ENCODE measurements around the gene REG1B.

Gene REG1B, protein sequence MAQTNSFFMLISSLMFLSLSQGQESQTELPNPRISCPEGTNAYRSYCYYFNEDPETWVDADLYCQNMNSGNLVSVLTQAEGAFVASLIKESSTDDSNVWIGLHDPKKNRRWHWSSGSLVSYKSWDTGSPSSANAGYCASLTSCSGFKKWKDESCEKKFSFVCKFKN

DNA sequence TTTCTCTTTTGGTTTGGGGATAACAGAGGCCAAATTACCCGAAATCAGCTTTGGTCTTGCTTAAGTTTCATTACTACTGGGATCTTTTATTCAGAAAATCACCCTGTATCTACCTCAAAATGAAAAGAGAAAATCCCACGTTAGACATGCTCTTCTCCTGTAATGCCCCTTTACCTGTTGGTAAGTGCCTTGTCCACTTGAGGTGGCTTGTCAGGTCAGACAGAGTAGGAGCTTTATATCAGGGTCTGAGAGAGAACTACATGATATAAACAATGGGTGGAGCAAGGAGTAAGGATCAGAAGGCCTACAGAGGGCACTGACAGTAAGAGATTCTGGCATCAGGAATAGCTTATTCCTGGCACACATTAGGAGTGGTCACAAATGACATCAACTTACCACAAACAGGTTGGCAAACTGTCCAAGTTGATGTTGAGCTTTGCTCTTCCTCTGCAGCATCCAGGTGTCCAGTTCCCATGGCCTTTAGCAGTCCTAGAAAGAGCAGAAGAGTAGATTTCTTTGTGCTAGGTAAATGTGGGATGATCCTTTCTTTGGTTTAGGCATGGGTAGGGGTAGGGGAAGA lies at the start of gene REG1B:
Gene REG1B (minus strand): TSS at position 209 of the 580 bp plus-strand sequence. CDS start 381 bp downstream, outside the sequence.
- no peak for DNase-seq (ENCODE audit: low spot score)

DNA sequence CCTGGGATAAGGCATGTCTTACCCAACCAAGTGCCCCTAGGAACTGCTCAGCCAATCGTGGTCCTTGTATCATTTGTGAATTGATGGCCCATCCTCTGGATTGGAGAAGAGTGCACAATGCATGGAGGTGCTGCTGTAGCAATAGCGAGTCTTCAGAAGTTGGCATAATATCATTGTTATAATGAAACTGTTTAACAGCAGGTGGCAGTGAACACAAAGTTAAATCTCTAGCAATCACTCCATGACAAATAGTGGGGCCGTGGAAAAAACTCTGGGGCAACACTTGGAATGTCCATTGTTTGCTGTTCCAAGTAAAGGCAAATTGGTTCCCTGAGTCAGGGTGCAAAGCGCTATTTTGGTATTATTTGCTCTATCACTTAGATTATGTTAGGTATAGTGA lies 43.9 kb upstream of the REG1B start:
- DNase-seq (ENCODE audit: low spot score) = no peak

DNA sequence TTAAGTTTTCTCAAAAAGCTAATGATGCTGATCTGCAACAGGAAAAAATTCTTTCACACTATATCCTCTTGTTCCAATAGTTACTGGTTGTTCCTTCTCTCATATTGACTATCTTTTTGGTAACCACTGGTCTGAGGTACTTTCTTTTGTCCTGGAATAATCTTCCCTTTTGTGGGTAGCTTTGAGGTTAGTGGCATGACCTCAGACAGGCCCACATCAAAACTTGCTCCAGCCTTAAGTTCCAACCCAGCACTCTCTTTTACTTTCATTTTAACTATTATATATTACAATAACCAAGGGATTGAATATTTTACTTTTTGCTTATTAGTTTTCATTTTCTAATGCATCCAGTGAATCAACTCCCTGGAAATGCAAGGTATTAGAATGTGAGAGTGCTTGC lies 42.0 kb upstream of the REG1B start:
- no peak for DNase-seq (ENCODE audit: low spot score)

DNA sequence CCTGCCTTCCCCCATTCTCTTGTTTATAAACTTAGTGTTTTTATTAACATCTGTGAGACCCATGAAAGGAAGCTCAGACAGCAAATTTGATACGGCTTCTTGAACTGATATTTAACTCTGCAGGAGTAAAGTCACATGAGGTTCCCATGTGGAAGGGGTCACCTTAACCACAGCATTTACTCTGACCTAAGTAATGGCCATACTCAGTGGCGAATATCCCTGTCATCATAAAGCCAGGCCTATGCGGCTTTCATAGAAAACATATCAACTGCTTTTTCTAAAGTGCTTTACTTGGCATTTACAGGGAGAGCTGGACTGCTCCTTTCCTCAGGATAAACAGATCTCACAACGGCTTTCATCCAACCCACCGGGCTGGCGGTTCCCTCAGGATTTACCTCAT lies 41.5 kb upstream of the REG1B start:
- no peak for DNase-seq (ENCODE audit: low spot score)

DNA sequence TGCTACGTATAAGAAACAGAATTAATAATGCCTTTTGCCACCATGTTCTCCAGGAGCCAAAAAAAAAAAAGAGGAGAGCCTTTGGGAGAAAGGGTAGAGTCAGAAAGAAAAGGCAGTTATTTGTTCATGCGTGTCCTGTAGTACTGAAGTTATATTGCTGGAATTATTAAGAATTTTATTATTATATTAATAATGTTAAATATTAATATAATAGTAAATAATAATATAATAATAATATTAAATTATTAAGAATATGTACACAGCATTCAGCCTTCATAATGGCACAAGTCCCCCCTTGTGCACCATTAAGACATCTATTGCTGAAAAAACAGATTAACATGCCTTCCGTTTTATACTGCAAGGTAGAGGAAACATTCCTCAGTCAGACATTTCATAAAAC lies 40.6 kb upstream of the REG1B start:
- no peak for DNase-seq (ENCODE audit: low spot score)

DNA sequence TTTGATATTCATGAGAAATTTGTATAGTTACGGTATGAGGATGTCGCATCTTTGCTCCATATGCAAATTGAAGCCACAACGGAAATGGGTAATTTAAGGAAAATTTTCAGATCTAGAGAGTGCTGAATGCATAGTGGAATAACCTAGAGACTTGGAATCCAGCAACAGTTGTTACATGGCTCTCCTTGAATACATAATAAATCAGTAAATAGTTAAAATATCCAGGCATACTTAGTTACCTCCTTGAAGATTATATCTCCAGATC lies 37.9 kb upstream of the REG1B start:
- no peak for DNase-seq (ENCODE audit: low spot score)

DNA sequence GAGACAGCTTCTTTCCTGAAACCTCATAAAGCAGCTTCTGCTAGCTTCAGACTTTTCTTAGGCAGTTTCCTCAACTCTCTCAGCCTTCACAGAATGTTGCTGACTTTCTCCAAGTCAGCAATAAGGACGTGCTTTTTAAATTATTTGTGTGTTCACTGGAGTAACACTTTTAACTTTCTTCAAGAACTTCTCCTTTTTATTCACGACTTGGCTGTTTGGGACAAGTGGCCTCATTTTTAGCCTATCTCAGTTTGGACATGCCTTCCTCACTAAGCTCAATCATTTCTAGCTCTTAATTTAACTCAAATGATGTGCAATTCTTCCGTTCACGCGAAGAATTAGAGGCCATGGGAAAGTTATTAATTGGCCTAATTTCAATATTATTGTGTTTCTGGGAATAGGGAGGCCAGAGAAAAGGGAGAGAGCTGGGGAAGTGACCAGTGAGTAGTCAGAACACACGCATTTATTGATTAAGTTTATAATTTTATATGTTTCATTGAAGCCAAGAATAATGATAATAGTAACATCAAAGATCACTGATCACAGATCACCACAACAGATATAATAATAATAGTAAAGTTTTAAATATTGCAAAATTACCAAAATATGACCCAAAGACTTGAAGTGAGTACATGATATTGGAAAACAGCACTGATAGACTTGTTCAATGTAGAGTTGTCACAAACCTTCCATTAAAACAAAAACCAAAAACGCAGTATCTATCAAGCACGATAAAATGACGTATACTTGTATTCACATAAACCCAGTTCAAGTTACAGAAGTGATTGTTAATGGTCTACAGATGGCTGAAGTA lies 37.3 kb upstream of the REG1B start:
- DNase-seq (ENCODE audit: low spot score) = no peak

DNA sequence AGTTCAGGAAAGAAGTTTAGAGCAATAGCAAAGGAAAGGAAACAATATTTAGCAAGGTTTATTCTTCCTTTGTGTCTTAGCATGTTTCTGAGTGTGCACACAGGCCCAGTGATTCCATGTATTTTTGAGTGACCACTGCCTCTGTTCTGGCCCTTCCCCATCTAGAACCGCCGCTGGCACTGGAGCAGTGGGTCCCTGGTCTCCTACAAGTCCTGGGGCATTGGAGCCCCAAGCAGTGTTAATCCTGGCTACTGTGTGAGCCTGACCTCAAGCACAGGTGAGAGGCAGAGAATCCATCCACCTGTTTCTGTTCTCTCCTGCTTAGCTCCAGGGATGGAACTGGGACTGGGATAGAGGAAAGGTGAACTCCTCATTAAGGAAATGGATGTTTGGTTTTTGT lies 34.9 kb upstream of the REG1B start:
- DNase-seq (ENCODE audit: low spot score) = no peak

DNA sequence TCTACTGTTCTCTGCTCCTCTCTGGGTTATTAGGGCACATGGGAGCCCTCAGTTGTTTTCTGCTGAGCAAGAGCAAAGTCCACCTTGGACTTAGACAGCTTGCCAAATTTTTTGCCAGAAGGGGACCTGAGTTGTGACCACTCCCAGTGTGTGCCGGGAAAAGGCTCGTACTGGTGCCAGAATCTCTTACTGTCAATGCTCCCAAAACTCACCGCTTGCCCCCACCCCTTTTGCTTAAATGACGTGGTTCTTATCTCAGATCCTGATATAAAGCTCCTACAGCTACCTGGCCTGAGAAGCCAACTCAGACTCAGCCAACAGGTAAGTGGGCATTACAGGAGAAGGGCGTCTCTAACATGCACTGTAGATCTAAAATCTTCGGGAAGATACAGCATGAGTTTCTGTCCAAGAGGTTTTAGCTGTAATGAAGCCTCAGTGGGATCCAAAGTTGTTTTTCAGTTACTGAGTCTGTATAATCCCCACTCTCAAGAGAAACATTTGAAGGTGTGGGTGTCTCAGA lies 32.5 kb upstream of the REG1B start, which contains the start of gene REG1A:
Gene REG1A (plus strand): TSS at position 295 of the 520 bp plus-strand sequence. CDS start 374 bp downstream, outside the sequence.
- DNase-seq (ENCODE audit: low spot score) = no peak

DNA sequence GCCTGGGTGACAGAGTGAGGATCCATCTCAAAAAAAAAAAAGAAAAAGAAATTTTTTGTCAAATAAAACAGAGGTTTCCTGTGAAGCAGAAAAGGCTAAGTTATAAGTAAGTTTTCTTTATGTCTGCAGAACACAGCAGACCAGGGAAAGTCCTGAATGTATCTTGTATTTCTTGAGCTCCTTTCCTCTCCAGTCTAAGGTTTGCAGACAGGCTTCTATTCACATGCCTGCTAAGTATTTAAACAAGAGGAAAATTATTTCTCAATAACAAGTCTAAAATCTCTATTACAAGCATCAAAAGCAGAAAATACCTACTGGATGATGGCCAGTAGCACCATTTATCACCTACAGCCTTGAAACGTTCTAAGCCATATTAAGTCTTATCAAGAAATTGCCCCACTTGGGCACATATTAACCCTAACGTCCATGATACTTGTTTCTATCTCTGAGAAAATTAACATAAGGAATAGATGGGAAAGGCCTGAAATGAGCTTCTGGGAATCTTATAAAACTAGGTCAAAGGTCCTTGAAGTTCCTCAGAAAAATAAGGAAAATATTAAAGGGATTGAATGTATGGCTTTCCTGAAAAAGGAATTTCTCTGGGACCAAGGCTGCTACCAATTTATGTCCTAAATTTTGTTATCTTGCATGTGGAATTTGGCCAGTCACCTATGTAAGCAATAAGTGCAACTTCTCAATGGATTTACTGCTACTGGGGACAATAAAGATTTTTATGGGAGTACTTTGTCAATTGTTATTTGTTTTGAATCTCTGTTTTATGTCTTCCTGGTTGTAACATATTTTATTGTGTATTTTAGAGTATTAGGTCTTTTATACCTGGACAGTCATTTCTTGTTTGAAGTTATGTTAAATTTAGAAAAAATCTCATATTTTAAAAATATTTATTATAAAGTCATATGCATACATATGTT lies 29.5 kb upstream of the REG1B start:
- DNase-seq (ENCODE audit: low spot score) = no peak

DNA sequence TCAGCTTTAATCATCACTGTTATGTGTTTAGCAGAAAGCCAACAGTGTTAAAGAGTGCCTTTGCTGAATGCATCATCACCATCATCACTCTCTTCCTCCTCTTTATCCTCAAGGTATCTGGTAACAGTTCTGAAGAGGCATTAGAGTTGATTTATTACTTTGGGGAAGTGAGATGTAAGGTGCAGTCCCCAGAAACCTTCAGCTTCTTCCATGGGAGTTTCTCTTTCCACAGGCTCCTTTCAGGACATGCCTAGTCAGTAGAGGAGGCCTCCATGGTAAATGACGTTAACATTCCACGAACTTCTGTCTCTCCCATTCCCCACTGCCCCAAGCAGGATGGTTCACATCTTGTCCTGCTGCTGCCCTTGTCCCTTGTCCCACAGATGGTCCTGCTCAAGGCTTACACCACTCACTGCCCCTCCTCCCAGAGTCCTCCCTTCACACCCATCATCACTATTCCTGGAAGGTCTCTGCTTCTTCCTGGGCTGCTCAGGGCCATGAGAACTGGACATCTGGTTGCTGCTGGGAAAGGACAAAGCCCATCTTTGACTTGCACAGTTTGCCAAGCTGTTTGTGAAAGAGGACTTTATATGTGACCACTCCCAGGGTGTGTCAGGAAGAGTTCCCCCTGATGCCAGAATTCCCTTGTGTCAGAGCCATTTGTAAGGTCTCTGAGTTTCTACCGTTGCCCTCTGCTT lies 27.2 kb upstream of the REG1B start:
- no peak for DNase-seq (ENCODE audit: low spot score)

DNA sequence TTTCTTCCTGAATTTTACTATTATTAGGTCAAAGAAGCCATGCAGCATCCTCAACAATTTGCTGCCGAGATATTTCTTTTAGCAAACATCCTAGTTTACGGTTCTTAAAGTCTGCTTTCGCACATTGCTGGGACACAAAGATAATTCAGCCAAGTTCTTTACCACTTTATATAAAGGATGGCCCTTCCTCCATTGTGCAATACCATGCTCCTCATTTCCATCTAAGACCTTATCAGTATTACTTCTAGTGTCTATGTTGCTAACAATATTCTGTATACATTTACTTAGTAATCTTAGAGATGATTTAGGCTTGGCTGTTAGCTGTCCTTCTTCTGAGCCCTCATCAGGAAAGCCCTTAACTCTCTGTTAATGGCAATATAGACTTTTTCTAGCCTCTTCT lies 24.5 kb upstream of the REG1B start:
- no peak for DNase-seq (ENCODE audit: low spot score)

DNA sequence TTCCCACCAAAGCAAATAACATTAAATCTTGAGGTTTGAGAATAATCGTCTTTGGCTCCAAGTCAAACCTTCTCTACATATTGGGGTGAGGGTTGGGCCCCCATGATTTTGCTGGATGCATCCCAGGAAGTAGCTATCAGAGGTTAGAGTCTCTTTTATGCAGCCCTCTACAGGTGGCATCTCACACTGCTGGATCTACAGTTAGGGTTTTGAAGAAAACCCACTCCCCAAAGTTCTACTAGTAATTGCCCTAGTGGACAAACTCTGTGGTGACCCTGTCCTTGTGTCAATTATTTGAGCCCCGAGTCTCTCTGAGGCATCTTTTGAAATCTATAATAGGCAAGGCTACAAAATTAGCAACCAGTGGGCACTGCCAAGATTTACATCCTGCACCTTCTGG lies 17.5 kb upstream of the REG1B start:
- DNase-seq (ENCODE audit: low spot score) = no peak

DNA sequence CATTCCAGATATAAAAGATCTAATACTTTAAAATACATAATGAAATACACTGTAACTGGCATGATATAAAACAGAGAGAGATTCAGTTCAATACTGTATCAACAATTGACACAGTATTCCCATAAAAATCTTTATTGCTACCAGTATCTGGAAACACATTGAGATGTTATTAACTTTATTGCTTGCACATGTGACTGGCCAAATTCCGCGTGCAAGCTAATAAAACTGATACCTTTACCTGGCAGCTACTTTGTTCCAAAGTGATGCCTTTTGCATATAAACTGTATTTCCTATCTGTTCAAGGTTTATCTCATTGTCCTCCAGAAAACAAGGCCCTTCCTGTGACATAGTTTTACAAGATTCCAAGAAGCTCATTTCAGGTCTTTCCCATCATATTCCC lies 15.4 kb upstream of the REG1B start:
- no peak for DNase-seq (ENCODE audit: low spot score)

DNA sequence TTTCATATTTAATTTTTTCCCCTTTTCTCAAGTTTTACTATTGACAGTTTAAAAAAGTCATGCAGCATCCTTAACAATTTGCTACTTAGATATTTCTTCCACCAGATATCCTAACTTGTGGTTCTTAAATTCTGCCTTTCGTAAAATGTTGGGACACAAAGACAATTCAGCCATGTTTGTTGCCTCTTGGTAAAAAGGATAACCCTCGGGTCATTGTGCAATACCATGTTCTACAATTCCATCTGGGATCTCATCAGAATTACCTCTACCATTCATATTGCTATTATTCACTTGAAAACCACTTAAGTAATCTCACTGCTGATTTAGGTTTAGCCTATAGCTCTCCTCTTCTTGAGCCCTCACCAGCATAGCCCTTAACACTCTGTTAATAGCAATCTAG lies 13.2 kb upstream of the REG1B start:
- DNase-seq (ENCODE audit: low spot score) = no peak

DNA sequence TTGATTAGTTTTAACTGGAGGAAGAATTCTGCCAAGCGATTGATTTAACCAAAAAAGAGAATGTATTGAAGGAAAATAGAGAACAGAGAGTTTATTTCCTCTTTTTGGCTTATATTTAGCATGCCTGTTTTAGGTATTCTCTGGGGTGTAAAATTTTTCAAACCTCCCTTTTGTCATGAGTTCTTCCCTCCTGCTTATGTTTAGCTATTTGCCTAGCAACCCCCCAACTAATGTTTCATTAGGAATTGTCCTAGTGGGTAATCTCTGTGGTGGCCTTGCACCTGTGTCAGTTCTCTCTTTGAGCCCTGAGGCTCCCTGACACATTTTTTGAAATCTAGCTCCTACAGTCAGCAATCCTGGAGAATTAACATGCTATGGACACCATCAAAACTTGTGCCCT lies 12.5 kb upstream of the REG1B start:
- no peak for DNase-seq (ENCODE audit: low spot score)

DNA sequence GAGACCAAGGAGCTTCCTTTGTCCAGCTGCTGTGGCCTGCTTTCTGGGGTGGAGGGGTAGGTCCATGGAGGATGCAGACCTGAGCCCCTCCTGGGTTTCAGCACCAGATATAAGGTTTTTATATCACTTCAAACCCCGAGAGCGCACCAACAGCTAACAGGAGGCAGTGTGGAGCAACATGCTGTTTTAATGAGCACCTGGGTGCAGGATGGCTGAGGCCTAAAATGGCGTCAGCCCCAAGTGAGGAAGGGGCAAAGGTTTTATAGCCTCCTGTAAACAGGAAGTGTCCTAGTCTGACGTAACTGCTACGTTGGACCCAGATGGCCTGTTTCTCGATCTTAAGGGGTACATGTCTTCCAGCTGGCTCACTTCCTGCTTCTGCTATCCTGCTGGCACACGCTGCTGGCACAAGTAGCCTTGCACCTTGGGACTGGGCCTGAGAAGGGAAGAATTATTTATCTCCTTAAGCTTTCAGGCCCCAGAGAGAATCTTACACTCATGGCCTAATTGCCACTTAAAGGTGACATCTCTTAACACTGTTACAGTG lies 11.4 kb upstream of the REG1B start:
- DNase-seq (ENCODE audit: low spot score) = no peak

DNA sequence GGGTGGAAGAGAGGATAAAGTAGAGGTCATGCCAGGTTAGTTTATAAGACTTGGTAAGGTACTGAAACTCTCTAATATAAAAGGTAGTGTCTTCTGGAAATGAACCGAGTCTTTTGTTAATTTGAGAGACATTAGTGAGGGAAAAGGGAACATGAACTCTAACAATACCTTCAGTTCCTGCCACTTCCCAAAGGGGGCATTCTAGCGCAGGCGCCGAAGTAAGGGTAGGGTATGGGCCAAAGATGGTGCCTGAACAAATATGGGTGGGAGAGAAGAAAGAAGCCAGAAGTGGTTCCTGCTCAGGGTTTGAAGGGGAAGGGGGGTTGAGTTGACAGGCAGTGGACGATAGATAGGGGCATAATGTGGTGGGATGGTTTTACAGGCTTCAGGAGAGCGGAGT lies 10.1 kb upstream of the REG1B start:
- DNase-seq (ENCODE audit: low spot score) = no peak

DNA sequence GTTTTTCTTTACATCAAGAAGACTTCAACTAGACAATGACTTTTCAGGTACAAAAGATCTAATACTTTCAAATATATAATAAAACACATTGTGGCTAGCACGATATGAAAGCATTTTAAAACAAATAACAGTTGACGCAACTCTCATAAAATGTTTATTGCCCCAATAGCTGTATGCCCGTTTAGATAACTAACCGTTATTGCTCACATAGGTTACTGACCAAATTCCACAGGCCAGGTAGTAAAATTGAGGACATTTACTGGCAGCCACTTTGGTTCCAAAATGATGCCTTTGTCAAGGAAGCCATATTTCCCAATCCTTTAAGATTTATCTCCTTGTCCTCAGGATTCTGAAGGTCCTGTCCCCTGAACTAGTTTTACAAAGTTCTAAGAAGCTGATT lies 2.9 kb upstream of the REG1B start:
- DNase-seq (ENCODE audit: low spot score) = no peak

DNA sequence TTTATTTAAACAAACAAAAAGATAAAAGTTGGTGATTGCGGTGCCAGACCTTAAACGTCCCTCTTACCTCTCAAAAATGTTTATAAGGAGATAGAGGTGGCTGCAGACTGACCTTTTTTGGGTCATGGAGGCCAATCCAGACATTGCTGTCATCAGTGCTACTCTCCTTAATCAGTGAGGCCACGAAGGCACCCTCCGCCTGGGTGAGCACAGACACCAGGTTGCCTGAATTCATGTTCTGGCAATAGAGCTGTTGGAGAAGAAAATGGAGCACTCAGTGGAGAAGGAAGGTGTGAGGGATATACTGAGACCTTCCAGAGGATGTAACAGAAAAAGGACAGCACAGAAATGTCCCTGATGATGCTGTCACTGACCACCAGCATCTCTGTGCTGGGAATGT lies 1.5 kb downstream of the REG1B start:
- DNase-seq (ENCODE audit: low spot score) = no peak

DNA sequence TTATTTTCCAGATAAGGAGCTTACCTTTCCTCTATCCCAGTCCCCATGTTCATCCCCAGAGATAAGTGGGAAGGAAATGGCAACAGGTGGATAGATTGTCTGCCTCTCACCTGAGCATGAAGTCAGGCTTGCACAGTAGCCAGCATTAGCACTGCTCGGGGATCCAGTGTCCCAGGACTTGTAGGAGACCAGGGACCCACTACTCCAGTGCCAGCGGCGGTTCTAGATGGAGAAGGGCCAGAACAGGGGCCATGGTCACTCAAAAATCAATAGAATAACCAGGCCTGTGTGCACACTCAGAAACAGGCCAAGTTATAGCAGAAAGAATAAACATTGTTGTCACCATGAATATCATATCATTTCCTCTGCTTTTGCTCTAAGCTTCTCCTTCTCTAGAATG lies 2.4 kb downstream of the REG1B start:
- DNase-seq (ENCODE audit: low spot score) = no peak

All from kidney tubule cell (primary cell).